ENCODE results near the gene LNP1. TPM values are rescaled to one million over a fixed set of nuclear protein-coding genes. Genes with fewer than 3 reads are reported as not detected.

LNP1 gene
- total RNA-seq, 2 donors from 2014 or later: 4.3 to 7.9 TPM

GRCh38 chr3:100427699-100428098, 26.4 kb downstream of the LNP1 start:
- no peaks in the 10 kb centered on the region for H3K36me3 ChIP-seq (ENCODE audit: control insufficient read depth, insufficient read depth, low read length)
- H3K27me3 ChIP-seq (ENCODE audit: control insufficient read depth, insufficient read depth, low read length, poor library complexity, severe bottlenecking): no peaks in the 10 kb centered on the region
- Mint-ChIP-seq H3K9me3 (no peaks in the 10 kb centered on the region), H3K4me3 (no peak overlapping the region), H3K4me1 (peaks cover 24% of the 10 kb centered on the region), H3K36me3 (ENCODE audit: low read depth) (no peaks in the 10 kb centered on the region), H3K27ac (no peak overlapping the region), H3K27me3 (ENCODE audit: insufficient read depth) (no peaks in the 10 kb centered on the region)
- H3K4me1 ChIP-seq (ENCODE audit: control insufficient read depth, insufficient read depth, low read length): peaks cover 8% of the 10 kb centered on the region
- no peak overlapping the region for H3K9ac ChIP-seq (ENCODE audit: extremely low read depth, low read length, poor library complexity, severe bottlenecking)
- no peak for TF ChIP-seq CTCF (conservative IDR thresholded peaks at IDR 0.05)
- H3K27ac ChIP-seq (ENCODE audit: low read depth, low read length): no peak overlapping the region
- DNase-seq: no peak
- no peaks in the 10 kb centered on the region for H3K9me3 ChIP-seq (ENCODE audit: control insufficient read depth, low read length)
- WGBS, 2 experiments (ENCODE audit: insufficient coverage in 1 of 2, insufficient read length in 1 of 2): 90 to 93% methylated on average over 2 of the region's 2 CpGs
- H3K4me3 ChIP-seq (ENCODE audit: low read length): no peak overlapping the region

GRCh38 chr3:100429187-100429716, 27.9 kb downstream of the LNP1 start:
- DNase-seq: no peak
- H3K27me3 Mint-ChIP-seq (ENCODE audit: insufficient read depth): no peaks in the 10 kb centered on the region
- peaks cover 21% of the 10 kb centered on the region for H3K4me1 Mint-ChIP-seq
- peaks cover 8% of the 10 kb centered on the region for H3K36me3 Mint-ChIP-seq (ENCODE audit: low read depth)
- TF ChIP-seq CTCF (conservative IDR thresholded peaks at IDR 0.05): no peak
- no peak overlapping the region for H3K9ac ChIP-seq (ENCODE audit: extremely low read depth, low read length, poor library complexity, severe bottlenecking)
- peaks cover 7% of the 10 kb centered on the region for H3K4me1 ChIP-seq (ENCODE audit: control insufficient read depth, insufficient read depth, low read length)
- peaks cover 9% of the 10 kb centered on the region for H3K9me3 Mint-ChIP-seq
- no peak overlapping the region for H3K4me3 Mint-ChIP-seq
- H3K27me3 ChIP-seq (ENCODE audit: control insufficient read depth, insufficient read depth, low read length, poor library complexity, severe bottlenecking): no peaks in the 10 kb centered on the region
- no peaks in the 10 kb centered on the region for H3K36me3 ChIP-seq (ENCODE audit: control insufficient read depth, insufficient read depth, low read length)
- H3K9me3 ChIP-seq (ENCODE audit: control insufficient read depth, low read length): peaks cover 5% of the 10 kb centered on the region
- H3K27ac Mint-ChIP-seq: no peak overlapping the region
- no peak overlapping the region for H3K4me3 ChIP-seq (ENCODE audit: low read length)
- 86 to 94% methylated on average over 1 to 2 of the region's 2 CpGs for WGBS, 2 experiments (ENCODE audit: insufficient coverage in 1 of 2, insufficient read length in 1 of 2)
- no peak overlapping the region for H3K27ac ChIP-seq (ENCODE audit: low read depth, low read length)

- Mint-ChIP-seq H3K4me1 (peaks cover 16% of the 10 kb centered on the region), H3K27me3 (ENCODE audit: insufficient read depth) (no peaks in the 10 kb centered on the region), H3K9me3 (peaks cover 23% of the 10 kb centered on the region), H3K27ac (no peak overlapping the region), H3K4me3 (no peak overlapping the region), H3K36me3 (ENCODE audit: low read depth) (peaks cover 19% of the 10 kb centered on the region)
- Histone ChIP-seq H3K27ac (ENCODE audit: low read depth, low read length) (no peak overlapping the region), H3K36me3 (ENCODE audit: control insufficient read depth, insufficient read depth, low read length) (peaks cover 5% of the 10 kb centered on the region), H3K4me3 (ENCODE audit: low read length) (no peak overlapping the region), H3K9me3 (ENCODE audit: control insufficient read depth, low read length) (peaks cover 24% of the 10 kb centered on the region), H3K9ac (ENCODE audit: extremely low read depth, low read length, poor library complexity, severe bottlenecking) (no peak overlapping the region), H3K4me1 (ENCODE audit: control insufficient read depth, insufficient read depth, low read length) (no peaks in the 10 kb centered on the region), H3K27me3 (ENCODE audit: control insufficient read depth, insufficient read depth, low read length, poor library complexity, severe bottlenecking) (no peaks in the 10 kb centered on the region)
- TF ChIP-seq CTCF (conservative IDR thresholded peaks at IDR 0.05): no peak
- WGBS, 2 experiments (ENCODE audit: insufficient coverage in 1 of 2, insufficient read length in 1 of 2): 95 to 100% methylated on average over 1 to 2 of the region's 2 CpGs
- DNase-seq: no peak
Observed at GRCh38 chr3:100436951-100437350, 35.6 kb downstream of the LNP1 start.

All from endodermal cell (in vitro differentiated cells).